GM18519 (cell line): Measurements from ENCODE around the gene ALDH8A1.

ENCODE experiments used
- ATAC-seq: cut with Tn5 transposase; IDR thresholded peaks from one replicate; pipeline ENCODE4 v1.9.1; 2021; ENCODE audit warnings: mild to moderate bottlenecking, moderate library complexity; ENCODE audit not compliant: unreplicated experiment, low FRiP score

The ALDH8A1 gene

GRCh38 chr6:134949927-134950326 lies at the start of gene ALDH8A1:
Gene ALDH8A1 (minus strand): TSS chr6:134950101. CDS start chr6:134950053, 48 bp downstream.
- ATAC-seq, result no peak

GRCh38 chr6:134999107-134999506 lies 49.2 kb upstream of the ALDH8A1 start:
- no peak for ATAC-seq

DNA sequence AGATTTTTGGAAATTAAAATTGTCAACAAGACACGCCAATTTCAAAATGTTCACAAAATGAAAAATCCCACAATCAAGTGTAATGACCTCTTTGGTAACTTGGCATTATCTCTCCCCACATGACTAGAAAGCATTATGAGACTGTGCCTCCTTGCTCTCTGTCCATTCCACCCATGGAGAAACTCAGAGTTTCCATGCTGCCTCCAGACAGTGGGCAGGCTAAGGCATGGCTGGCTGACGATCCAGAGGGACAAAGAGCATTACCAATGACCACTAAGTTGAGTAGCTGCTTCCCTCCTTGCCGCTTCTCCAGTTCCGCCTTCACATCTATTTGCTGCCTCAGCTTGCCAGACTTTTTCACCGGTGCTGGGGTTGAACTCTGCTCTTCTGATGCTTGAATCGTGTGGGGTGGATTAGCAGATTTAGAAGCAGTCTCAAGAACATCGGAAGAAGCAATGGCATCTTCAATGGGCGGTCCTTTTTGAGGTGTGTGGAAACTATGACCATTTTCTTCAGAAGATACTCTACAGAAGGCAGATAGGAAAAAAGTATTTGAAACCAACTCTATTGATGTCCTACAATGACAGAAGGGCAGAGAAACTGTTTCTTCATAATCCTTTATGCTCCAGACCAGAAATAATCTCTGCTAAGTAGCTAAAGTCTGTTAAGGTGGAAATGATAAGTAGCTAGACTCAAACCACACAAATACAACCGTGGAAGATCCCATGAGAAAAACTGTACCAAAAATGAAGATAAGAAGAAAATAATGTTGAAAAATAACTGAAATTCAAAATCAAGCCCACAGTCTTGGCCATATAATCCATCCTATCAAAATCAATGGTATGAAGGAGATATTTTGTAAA lies 47.5 kb upstream of the ALDH8A1 start:
- ATAC-seq, result no peak

- ATAC-seq, result no peak
Measured at GRCh38 chr6:134995536-134995935, 45.6 kb upstream of the ALDH8A1 start.

DNA sequence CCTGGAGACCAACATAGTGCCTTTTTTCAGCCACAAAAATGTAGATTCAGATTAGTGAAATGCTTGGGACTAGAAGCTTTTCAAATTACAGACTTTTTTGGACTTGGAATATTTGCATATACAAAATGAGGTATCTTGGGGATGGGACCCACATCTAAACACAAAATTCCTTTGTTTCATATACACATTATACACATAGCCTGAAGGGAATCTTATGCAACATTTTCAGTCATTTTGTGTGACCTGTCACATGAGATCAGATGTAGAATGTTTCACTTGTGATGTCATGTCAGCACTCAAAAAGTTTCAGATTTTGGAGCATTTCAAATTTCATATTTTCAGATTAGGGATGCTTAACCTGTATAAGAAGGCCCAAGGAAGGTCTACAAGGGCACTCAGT lies 44.5 kb upstream of the ALDH8A1 start:
- no peak for ATAC-seq

GRCh38 chr6:134992155-134992554 lies 42.3 kb upstream of the ALDH8A1 start:
- ATAC-seq, result no peak

DNA sequence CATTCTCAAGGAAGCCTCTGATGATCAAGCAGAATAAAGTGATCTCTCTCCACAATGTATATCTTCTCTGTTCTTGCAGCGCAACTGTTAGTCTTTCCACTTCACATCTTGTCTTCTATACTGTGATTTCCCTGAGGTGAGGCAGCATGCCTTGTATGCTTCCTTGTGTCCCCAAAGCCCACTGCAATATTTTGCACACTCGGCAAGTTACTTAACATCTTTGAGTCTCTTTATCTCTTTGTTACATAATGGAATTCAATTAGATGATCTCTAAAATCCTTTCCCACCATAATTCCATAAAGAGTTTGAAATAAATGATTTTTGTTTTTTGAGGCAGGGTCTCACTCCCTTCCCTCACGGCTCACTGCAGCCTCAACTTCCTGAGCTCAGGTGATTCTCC lies 40.4 kb upstream of the ALDH8A1 start:
- no peak for ATAC-seq

- ATAC-seq, result no peak
Measured at GRCh38 chr6:134984821-134985220, 34.9 kb upstream of the ALDH8A1 start.

- ATAC-seq, result no peak
Measured at GRCh38 chr6:134983823-134984222, 33.9 kb upstream of the ALDH8A1 start.

DNA sequence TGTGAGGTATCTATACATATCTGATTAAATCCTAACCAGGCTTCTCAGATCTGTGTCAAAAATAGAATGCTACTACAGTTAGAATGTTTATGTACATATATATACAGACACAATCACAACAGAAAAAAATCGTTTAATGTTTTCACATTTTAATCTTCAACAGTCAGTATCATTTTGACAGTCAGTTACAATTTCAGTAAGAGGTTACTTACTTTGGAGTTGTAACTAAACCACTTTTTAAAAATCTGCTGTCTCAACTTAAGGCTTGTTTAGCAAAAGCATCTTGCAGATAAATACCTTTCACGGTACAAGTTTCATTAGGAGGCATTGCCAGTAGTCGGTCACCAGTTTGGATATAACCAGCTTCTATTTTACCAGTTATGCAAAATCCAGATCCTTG lies 32.3 kb upstream of the ALDH8A1 start:
- no peak for ATAC-seq

- ATAC-seq, result no peak
Measured at GRCh38 chr6:134980846-134981245, 30.9 kb upstream of the ALDH8A1 start.

- ATAC-seq, result peak; percentile 86
Measured at GRCh38 chr6:134979142-134979541, 29.2 kb upstream of the ALDH8A1 start.

GRCh38 chr6:134974370-134974769 lies 24.5 kb upstream of the ALDH8A1 start:
- ATAC-seq, result no peak

GRCh38 chr6:134967711-134968110 lies 17.8 kb upstream of the ALDH8A1 start:
- no peak for ATAC-seq

DNA sequence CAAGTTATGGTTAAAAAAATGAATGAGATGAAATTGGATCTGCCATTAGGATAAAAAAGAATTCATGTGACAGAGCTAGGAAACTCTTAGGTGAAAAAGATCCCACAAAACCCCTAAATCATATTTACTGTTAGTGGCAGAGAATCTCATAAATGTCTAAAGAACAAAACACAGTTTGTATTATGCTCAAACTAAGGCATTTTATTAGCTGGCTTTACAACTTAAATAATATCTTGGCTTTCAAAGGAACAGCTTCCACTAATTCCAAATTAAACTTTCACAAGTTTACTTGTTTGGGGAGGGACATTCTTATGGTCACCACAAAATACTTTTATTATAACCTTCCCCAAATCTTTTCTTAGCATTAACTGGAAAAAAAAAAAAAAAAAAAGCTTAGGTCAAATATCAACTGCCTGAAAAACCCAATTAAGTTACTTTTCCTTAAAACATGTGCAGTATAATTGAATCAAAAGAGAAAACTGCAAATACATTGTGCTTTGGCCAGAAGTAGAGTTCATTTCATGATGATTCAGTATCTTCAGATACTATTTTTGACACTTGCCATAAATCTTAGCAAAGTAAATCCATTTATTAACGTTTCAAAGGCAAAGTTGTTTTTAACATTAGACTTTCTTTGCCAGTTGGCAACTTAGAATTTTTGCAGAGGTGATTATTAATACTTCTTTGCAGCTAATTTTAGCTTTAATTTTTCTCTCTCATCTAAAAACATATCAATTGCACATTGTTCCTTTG lies 14.7 kb upstream of the ALDH8A1 start:
- ATAC-seq, result no peak

GRCh38 chr6:134962421-134962820 lies 12.5 kb upstream of the ALDH8A1 start:
- no peak for ATAC-seq

GRCh38 chr6:134961366-134961765 lies 11.5 kb upstream of the ALDH8A1 start:
- no peak for ATAC-seq

DNA sequence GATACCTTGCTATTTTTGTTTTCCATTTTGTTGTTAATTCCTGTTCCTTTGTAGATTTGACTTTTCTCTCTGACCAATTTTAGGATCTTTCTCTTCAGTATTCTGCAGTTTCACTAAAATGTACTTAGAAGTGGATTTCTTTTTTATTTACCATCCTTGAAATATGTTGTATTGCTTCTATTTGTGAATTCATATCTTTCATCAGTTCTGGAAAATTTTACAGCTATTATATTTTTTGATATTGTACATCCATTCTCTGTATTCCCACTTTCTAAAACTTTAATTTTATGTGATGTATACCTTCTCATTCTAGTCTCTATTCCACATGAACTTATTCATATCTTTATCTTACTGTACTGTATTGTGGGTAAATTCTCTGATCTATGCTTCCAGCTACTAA lies 9.7 kb upstream of the ALDH8A1 start:
- ATAC-seq, result no peak

DNA sequence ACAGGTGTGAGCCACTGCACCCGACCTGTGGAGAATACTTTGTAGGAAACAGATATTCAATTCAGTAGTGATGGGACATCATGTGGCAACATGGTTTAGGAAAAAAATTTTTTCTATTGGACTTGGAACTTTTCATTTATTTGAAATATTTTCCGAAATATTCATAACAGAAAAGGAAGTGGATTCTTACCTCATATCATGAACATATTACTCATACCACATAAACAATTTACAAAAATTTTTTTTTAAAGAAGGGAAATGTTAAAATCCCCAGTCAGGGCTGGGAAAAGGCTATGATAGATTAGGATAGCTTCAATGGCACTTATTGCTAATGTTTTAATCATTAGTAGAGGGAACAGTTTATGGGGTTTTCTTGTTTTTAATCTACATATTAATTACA lies 6.8 kb upstream of the ALDH8A1 start:
- ATAC-seq, result no peak

- no peak for ATAC-seq
Measured at GRCh38 chr6:134956032-134956431, 6.1 kb upstream of the ALDH8A1 start.

DNA sequence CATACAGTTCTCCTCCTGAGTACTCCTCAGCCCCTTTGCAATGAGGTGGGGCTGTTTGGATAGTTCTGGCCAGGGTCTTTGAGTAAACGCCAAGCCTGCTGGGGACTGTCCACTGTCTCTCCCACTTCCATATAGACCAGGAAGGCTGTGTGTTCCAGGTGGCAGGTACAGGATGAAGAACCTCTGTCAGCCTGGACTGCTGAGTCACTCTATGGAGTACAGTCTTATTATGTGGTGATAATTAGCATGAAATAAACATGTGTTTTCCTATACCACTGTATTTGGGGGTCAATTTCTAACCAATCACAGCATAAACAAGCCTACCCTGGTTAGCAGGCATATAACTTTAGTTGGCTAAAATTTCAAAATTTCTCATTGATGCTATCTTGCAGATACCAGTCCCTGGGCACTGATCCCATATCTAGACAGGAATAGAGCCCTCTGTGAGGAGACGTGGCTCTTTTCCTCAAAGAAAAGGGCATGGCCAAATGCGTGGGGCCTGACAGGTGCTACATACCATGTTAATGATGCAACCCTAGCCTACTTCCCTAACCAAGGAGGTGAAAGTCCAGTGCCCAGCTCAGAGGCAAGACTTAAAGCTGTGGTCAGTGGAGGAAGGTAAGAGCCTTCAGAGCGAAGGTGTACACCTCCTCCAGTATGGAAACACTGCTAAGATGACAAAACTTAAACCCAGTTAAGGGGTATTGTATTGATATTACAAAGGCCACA lies 4.5 kb upstream of the ALDH8A1 start:
- no peak for ATAC-seq
